K562 (cell line): ENCODE results near the gene VAMP8. TPM values are rescaled to one million over a fixed set of nuclear protein-coding genes. Genes with fewer than 3 reads are reported as not detected.

Experiments
- CBX3 ChIP-seq, 2 experiments: IDR thresholded peaks; 1 replicate in 1 of 2; 2 replicates in 1 of 2; pipeline ENCODE4 v1.6.1; 2012; ENCODE audit warnings: inconsistent platforms in 2 of 2, low read length in 2 of 2, borderline replicate concordance in 1 of 2, control low read depth in 1 of 2
- CBX5 ChIP-seq: IDR thresholded peaks from 2 replicates; pipeline ENCODE4 v1.6.1; 2014; ENCODE audit warnings: low read depth, borderline replicate concordance
- CEBPG ChIP-seq, 3 experiments: fragments of 200-800 bp in 1 of 3; sonication (Bioruptor generic) in 1 of 3; sonication (generic) in 1 of 3; formaldehyde crosslinking in 1 of 3; IDR thresholded peaks in 2 of 3; conservative IDR thresholded peaks in 1 of 3; 2 replicates each; pipeline versions ENCODE4 v1.6.1 to v1.8.0; 2016 to 2022; ENCODE audit warnings: missing compliant biosample characterization in 2 of 3, missing genetic modification characterization in 2 of 3, mild to moderate bottlenecking in 1 of 3, missing genetic modification reagents in 1 of 3
- CGGBP1 ChIP-seq: fragments of 250-450 bp; sonication (Bioruptor Pico); IDR thresholded peaks from 2 replicates; pipeline ENCODE4 v1.9.0; 2021; ENCODE audit warnings: mild to moderate bottlenecking
- CLOCK ChIP-seq: fragments of 250-450 bp; sonication (Bioruptor Pico); IDR thresholded peaks from 2 replicates; pipeline ENCODE4 v1.4.0; 2020; ENCODE audit warnings: mild to moderate bottlenecking, moderate library complexity, borderline replicate concordance
- CREM ChIP-seq: IDR thresholded peaks from 2 replicates; pipeline ENCODE4 v1.6.1; 2014; ENCODE audit warnings: antibody characterized with exemption, low read depth
- GABPA ChIP-seq: fragments of 200-800 bp; sonication (Bioruptor generic); conservative IDR thresholded peaks from 2 replicates; pipeline ENCODE4 v1.6.1; 2016; ENCODE audit warnings: low read depth, missing genetic modification characterization, missing compliant biosample characterization
- HDAC2 ChIP-seq: fragments of 450-650 bp; IDR thresholded peaks from 2 replicates; pipeline ENCODE4 v1.6.1; 2016; ENCODE audit warnings: mild to moderate bottlenecking
- HMG20A ChIP-seq: fragments of 450-650 bp; formaldehyde crosslinking; conservative IDR thresholded peaks from 2 replicates; pipeline ENCODE4 v1.4.0; 2020; ENCODE audit warnings: mild to moderate bottlenecking, mixed read lengths
- KDM1A ChIP-seq, 2 experiments: fragments of 450-650 bp; IDR thresholded peaks; 2 replicates each; pipeline ENCODE4 v1.6.1; 2016; ENCODE audit warnings: mild to moderate bottlenecking in 2 of 2
- KLF1 ChIP-seq: fragments of 450-650 bp; IDR thresholded peaks from 2 replicates; pipeline ENCODE4 v1.6.1; 2016; ENCODE audit warnings: missing genetic modification characterization, missing compliant biosample characterization
- MCM3 ChIP-seq: fragments of 450-650 bp; IDR thresholded peaks from 2 replicates; pipeline ENCODE4 v1.6.1; 2016
- NCOR1 ChIP-seq: fragments of 450-650 bp; IDR thresholded peaks from 2 replicates; pipeline ENCODE4 v1.6.1; 2016; ENCODE audit warnings: mild to moderate bottlenecking, moderate library complexity
- NEUROD1 ChIP-seq: fragments of 150-350 bp; IDR thresholded peaks from 2 replicates; pipeline ENCODE4 v1.6.1; 2014; ENCODE audit warnings: borderline replicate concordance, low read length, low read depth; ENCODE audit not compliant: partially characterized antibody
- PHTF2 ChIP-seq: fragments of 250-450 bp; sonication (Bioruptor Pico); IDR thresholded peaks from 2 replicates; pipeline ENCODE4 v1.5.0; 2021; ENCODE audit warnings: mild to moderate bottlenecking
- RBFOX2 ChIP-seq: fragments of 200-400 bp; formaldehyde crosslinking; IDR thresholded peaks from 2 replicates; pipeline ENCODE4 v1.6.1; 2017; ENCODE audit warnings: low read depth, mild to moderate bottlenecking, low read length, moderate library complexity
- SIN3B ChIP-seq: fragments of 450-650 bp; IDR thresholded peaks from 2 replicates; pipeline ENCODE4 v1.6.1; 2017; ENCODE audit warnings: low read depth, mild to moderate bottlenecking, moderate library complexity
- SIRT6 ChIP-seq: IDR thresholded peaks from one replicate; pipeline ENCODE4 v1.6.1; 2012; ENCODE audit warnings: low read depth, mild to moderate bottlenecking, control low read depth, inconsistent platforms, low read length, moderate library complexity
- SNIP1 ChIP-seq: fragments of 450-650 bp; IDR thresholded peaks from 2 replicates; pipeline ENCODE4 v1.7.1; 2017; ENCODE audit warnings: low read depth, mild to moderate bottlenecking
- SNRNP70 ChIP-seq: fragments of 200-400 bp; formaldehyde crosslinking; optimal IDR thresholded peaks from 2 replicates; pipeline ENCODE3; 2017; ENCODE audit warnings: low read depth, low read length
- SRSF1 ChIP-seq: fragments of 200-400 bp; formaldehyde crosslinking; IDR thresholded peaks from 2 replicates; pipeline ENCODE4 v1.6.1; 2017; ENCODE audit warnings: mild to moderate bottlenecking, low read depth, low read length, moderate library complexity
- TCF3 ChIP-seq: sonication (generic); formaldehyde crosslinking; IDR thresholded peaks from 2 replicates; pipeline ENCODE4 v1.4.0; 2020; ENCODE audit warnings: mild to moderate bottlenecking, missing genetic modification reagents
- XRCC3 ChIP-seq: fragments of 450-650 bp; IDR thresholded peaks from 2 replicates; pipeline ENCODE4 v1.6.1; 2017; ENCODE audit warnings: mild to moderate bottlenecking, moderate library complexity
- ZKSCAN1 ChIP-seq: fragments of 150-350 bp; IDR thresholded peaks from 2 replicates; pipeline ENCODE4 v1.6.1; 2016; ENCODE audit warnings: low read depth, low read length
- ZNF174 ChIP-seq: fragments of 250-450 bp; sonication (Bioruptor Pico); IDR thresholded peaks from 2 replicates; pipeline ENCODE4 v1.4.0; 2020; ENCODE audit warnings: mild to moderate bottlenecking
- ZNF3 ChIP-seq: fragments of 250-450 bp; sonication (Bioruptor Pico); IDR thresholded peaks from 2 replicates; pipeline ENCODE4 v1.5.0; 2021; ENCODE audit warnings: mild to moderate bottlenecking, moderate library complexity
- ZNF436 ChIP-seq: fragments of 250-450, 450-650 bp; sonication (Bioruptor Pico); formaldehyde crosslinking; IDR thresholded peaks from 2 replicates; pipeline ENCODE4 v1.7.0; 2020; ENCODE audit warnings: mild to moderate bottlenecking
- polyA plus RNA-seq, 8 experiments: library from polyadenylated mRNA; depleted of rRNA in 4 of 8; stranded (reverse) in 5 of 8; unstranded in 3 of 8; fragments of >200 nt; fragmentation: Nextera tagmentation in 2 of 8; fragmentation: Illumina TruSeq in 1 of 8; extraction: Ambion mirVana in 2 of 8; extraction: Trizol in 1 of 8; gene quantifications; 2 replicates each; pipeline versions ENCODE4 v1.2.1 to v1.2.3, GENCODE V29; 2011 to 2014; ENCODE audit warnings: inconsistent platforms in 1 of 8, missing spikeins in 1 of 8
- total RNA-seq, 7 experiments: library from RNA; depleted of rRNA in 6 of 7; stranded (reverse); fragments of >200 nt in 6 of 7; fragmentation: Illumina TruSeq in 2 of 7; extraction: Trizol in 2 of 7; gene quantifications; 2 replicates each; pipeline versions ENCODE4 v1.2.1 to v1.2.3, GENCODE V29; 2011 to 2021; ENCODE audit warnings: low replicate concordance in 1 of 7

VAMP8 gene
- total and polyA plus RNA-seq, 9 of the 15 experiments (the other 6 are each of a cell fraction or from before 2014, with no cell fraction given): 107 to 571 (median 248) TPM

GRCh38 chr2:85602476-85603234 is 25.3 kb downstream of the VAMP8 start, which contains the start of gene TMEM150A (continued):
- TF ChIP-seq CBX5 (no peak), HDAC2 (peak; percentile 83), KLF1 (0 out of 2 replicates have a peak, but pooled peaks have one; percentile 55), HMG20A (no peak), ZKSCAN1 (no peak), TCF3 (CRISPR knock-in tag) (no peak), GABPA (tag) (peak; percentile 53), CLOCK (no peak), KDM1A (IDR thresholded peaks at IDR 0.05) (no peak), RBFOX2 (peak; percentile 82), XRCC3 (no peak), SRSF1 (no peak), SIRT6 (no peak), SNIP1 (no peak), ZNF3 (CRISPR knock-in tag) (no peak), ZNF436 (CRISPR knock-in tag) (no peak), SNRNP70 (no peak), NCOR1 (0 out of 2 replicates have a peak, but pooled peaks have one; percentile 17), CREM (peak; percentile 95), NEUROD1 (no peak), CGGBP1 (CRISPR knock-in tag) (peak; percentile 71; the same call in 1 of the 2 replicates), ZNF174 (CRISPR knock-in tag) (no peak), CBX3 (IDR thresholded peaks at IDR 0.05; ENCODE audit: borderline replicate concordance in 1 of 2, low read length in 2 of 2) (no peak), CEBPG (CRISPR knock-in tag; IDR thresholded peaks at IDR 0.05) (no peak), CEBPG (tag; conservative IDR thresholded peaks at IDR 0.05 in 1 of 2, IDR thresholded peaks at IDR 0.05 in 1 of 2) (peak in 1 of 2 experiments; percentile 34; a peak in 1 of 4 replicates), SIN3B (peak; percentile 62; the same call in 1 of the 2 replicates), MCM3 (no peak), PHTF2 (CRISPR knock-in tag) (no peak)
